Stimulated activated naive CD8-positive, alpha-beta T cell treated with anti-CD3 and anti-CD28 coated beads, Interleukin-15, Interleukin-2, amounts not matched to agents 100 ng/mL and 50 ng/mL, for 24 hours (primary cell): ENCODE measurements around the gene CD8B2.
"Not testable (repeated sequence)": the region's sequence is repeated elsewhere in the genome, so short reads cannot be mapped to it uniquely, and the experiment has no call there.

Experiments
- H3K27ac Mint-ChIP-seq: one replicate; pipeline ENCODE4 v1.8.0; 2021; ENCODE audit warnings: mild to moderate bottlenecking, mixed read lengths
- H3K27me3 Mint-ChIP-seq: one replicate; pipeline ENCODE4 v1.8.0; 2021; ENCODE audit warnings: mixed read lengths
- H3K36me3 Mint-ChIP-seq: one replicate; pipeline ENCODE4 v1.8.0; 2021; ENCODE audit warnings: low read depth, mixed read lengths
- H3K4me1 Mint-ChIP-seq: one replicate; pipeline ENCODE4 v1.8.0; 2021; ENCODE audit warnings: low read depth, mixed read lengths
- H3K4me3 Mint-ChIP-seq: one replicate; pipeline ENCODE4 v1.8.0; 2021; ENCODE audit warnings: mild to moderate bottlenecking, mixed read lengths
- H3K9me3 Mint-ChIP-seq: one replicate; pipeline ENCODE4 v1.8.0; 2021; ENCODE audit warnings: mixed read lengths

The CD8B2 gene

GRCh38 chr2:106554411-106554810 is 67.2 kb downstream of the CD8B2 start:
- Mint-ChIP-seq H3K9me3 (peaks cover 4% of the 10 kb centered on the region), H3K27ac (no peak overlapping the region)

GRCh38 chr2:106555053-106555452 is 67.9 kb downstream of the CD8B2 start:
- Mint-ChIP-seq H3K27ac (no peak overlapping the region), H3K36me3 (no peaks in the 10 kb centered on the region), H3K4me3 (no peak overlapping the region), H3K9me3 (peaks cover 4% of the 10 kb centered on the region), H3K27me3 (no peaks in the 10 kb centered on the region), H3K4me1 (no peaks in the 10 kb centered on the region)

More at GRCh38 chr2:106554411-106554810, 67.2 kb downstream of the CD8B2 start:
- Mint-ChIP-seq H3K27me3 (no peaks in the 10 kb centered on the region), H3K36me3 (no peaks in the 10 kb centered on the region), H3K4me1 (no peaks in the 10 kb centered on the region), H3K4me3 (no peak overlapping the region)

- not testable (repeated sequence) for H3K27ac Mint-ChIP-seq, H3K36me3 Mint-ChIP-seq, H3K27me3 Mint-ChIP-seq, H3K4me3 Mint-ChIP-seq, H3K9me3 Mint-ChIP-seq
- H3K4me1 Mint-ChIP-seq = peaks cover 12% of the 10 kb centered on the region
Observed at GRCh38 chr2:106559786-106560185, 72.6 kb downstream of the CD8B2 start.

GRCh38 chr2:106560773-106561172 is 73.6 kb downstream of the CD8B2 start:
- H3K9me3 Mint-ChIP-seq = peaks cover 4% of the 10 kb centered on the region
- no peak overlapping the region for H3K27ac Mint-ChIP-seq
- H3K27me3 Mint-ChIP-seq = no peaks in the 10 kb centered on the region
- peaks cover 20% of the 10 kb centered on the region for H3K4me1 Mint-ChIP-seq
- no peaks in the 10 kb centered on the region for H3K36me3 Mint-ChIP-seq
- H3K4me3 Mint-ChIP-seq = no peak overlapping the region

GRCh38 chr2:106561356-106561755 is 74.2 kb downstream of the CD8B2 start:
- peaks cover 4% of the 10 kb centered on the region for H3K9me3 Mint-ChIP-seq
- no peak overlapping the region for H3K27ac Mint-ChIP-seq
- peaks cover 26% of the 10 kb centered on the region for H3K4me1 Mint-ChIP-seq
- no peaks in the 10 kb centered on the region for H3K36me3 Mint-ChIP-seq
- no peak overlapping the region for H3K4me3 Mint-ChIP-seq
- no peaks in the 10 kb centered on the region for H3K27me3 Mint-ChIP-seq

- H3K4me3 Mint-ChIP-seq = no peak overlapping the region
- peaks cover 30% of the 10 kb centered on the region for H3K4me1 Mint-ChIP-seq
Observed at GRCh38 chr2:106561803-106562202, 74.6 kb downstream of the CD8B2 start.

GRCh38 chr2:106562268-106563186 is 75.4 kb downstream of the CD8B2 start:
- no peaks in the 10 kb centered on the region for H3K27me3 Mint-ChIP-seq
- no peak overlapping the region for H3K27ac Mint-ChIP-seq
- peaks cover 36% of the 10 kb centered on the region for H3K4me1 Mint-ChIP-seq
- H3K9me3 Mint-ChIP-seq = no peaks in the 10 kb centered on the region
- no peaks in the 10 kb centered on the region for H3K36me3 Mint-ChIP-seq
- H3K4me3 Mint-ChIP-seq = no peak overlapping the region

More at GRCh38 chr2:106561803-106562202, 74.6 kb downstream of the CD8B2 start:
- H3K27me3 Mint-ChIP-seq = no peaks in the 10 kb centered on the region
- H3K36me3 Mint-ChIP-seq = no peaks in the 10 kb centered on the region
- peaks cover 2% of the 10 kb centered on the region for H3K9me3 Mint-ChIP-seq
- no peak overlapping the region for H3K27ac Mint-ChIP-seq

- H3K9me3 Mint-ChIP-seq = no peaks in the 10 kb centered on the region
- no peak overlapping the region for H3K27ac Mint-ChIP-seq
- peaks cover 36% of the 10 kb centered on the region for H3K4me1 Mint-ChIP-seq
- no peaks in the 10 kb centered on the region for H3K27me3 Mint-ChIP-seq
- H3K36me3 Mint-ChIP-seq = no peaks in the 10 kb centered on the region
- no peak overlapping the region for H3K4me3 Mint-ChIP-seq
Observed at GRCh38 chr2:106563195-106563594, 76.0 kb downstream of the CD8B2 start.

GRCh38 chr2:106565599-106565998 is 78.4 kb downstream of the CD8B2 start:
- Mint-ChIP-seq H3K27ac (no peak overlapping the region), H3K36me3 (no peaks in the 10 kb centered on the region), H3K4me3 (no peak overlapping the region), H3K4me1 (peaks cover 36% of the 10 kb centered on the region), H3K27me3 (peaks cover 4% of the 10 kb centered on the region), H3K9me3 (no peaks in the 10 kb centered on the region)

GRCh38 chr2:106566050-106566449 is 78.9 kb downstream of the CD8B2 start:
- Mint-ChIP-seq H3K4me1 (peaks cover 36% of the 10 kb centered on the region), H3K36me3 (no peaks in the 10 kb centered on the region), H3K9me3 (no peaks in the 10 kb centered on the region), H3K27ac (peak overlapping the region; percentile 66), H3K27me3 (peaks cover 4% of the 10 kb centered on the region), H3K4me3 (no peak overlapping the region)

- not testable (repeated sequence) for H3K27me3 Mint-ChIP-seq, H3K9me3 Mint-ChIP-seq, H3K36me3 Mint-ChIP-seq, H3K4me3 Mint-ChIP-seq
- Mint-ChIP-seq H3K27ac (peak overlapping the region; percentile 66), H3K4me1 (peaks cover 36% of the 10 kb centered on the region)
Observed at GRCh38 chr2:106566484-106566883, 79.3 kb downstream of the CD8B2 start.

GRCh38 chr2:106570316-106570715 is 83.2 kb downstream of the CD8B2 start:
- H3K4me3 Mint-ChIP-seq = no peak overlapping the region
- no peak overlapping the region for H3K27ac Mint-ChIP-seq
- peaks cover 21% of the 10 kb centered on the region for H3K4me1 Mint-ChIP-seq
- peaks cover 4% of the 10 kb centered on the region for H3K27me3 Mint-ChIP-seq
- no peaks in the 10 kb centered on the region for H3K9me3 Mint-ChIP-seq
- H3K36me3 Mint-ChIP-seq = no peaks in the 10 kb centered on the region
